ENCODE data around the gene NFYA. TPM values are rescaled to one million over a fixed set of nuclear protein-coding genes. Genes with fewer than 3 reads are reported as not detected.

Gene NFYA
- total RNA-seq, 3 donors from 2014 or later: 28.0 to 28.8 (median 28.6) TPM

DNA sequence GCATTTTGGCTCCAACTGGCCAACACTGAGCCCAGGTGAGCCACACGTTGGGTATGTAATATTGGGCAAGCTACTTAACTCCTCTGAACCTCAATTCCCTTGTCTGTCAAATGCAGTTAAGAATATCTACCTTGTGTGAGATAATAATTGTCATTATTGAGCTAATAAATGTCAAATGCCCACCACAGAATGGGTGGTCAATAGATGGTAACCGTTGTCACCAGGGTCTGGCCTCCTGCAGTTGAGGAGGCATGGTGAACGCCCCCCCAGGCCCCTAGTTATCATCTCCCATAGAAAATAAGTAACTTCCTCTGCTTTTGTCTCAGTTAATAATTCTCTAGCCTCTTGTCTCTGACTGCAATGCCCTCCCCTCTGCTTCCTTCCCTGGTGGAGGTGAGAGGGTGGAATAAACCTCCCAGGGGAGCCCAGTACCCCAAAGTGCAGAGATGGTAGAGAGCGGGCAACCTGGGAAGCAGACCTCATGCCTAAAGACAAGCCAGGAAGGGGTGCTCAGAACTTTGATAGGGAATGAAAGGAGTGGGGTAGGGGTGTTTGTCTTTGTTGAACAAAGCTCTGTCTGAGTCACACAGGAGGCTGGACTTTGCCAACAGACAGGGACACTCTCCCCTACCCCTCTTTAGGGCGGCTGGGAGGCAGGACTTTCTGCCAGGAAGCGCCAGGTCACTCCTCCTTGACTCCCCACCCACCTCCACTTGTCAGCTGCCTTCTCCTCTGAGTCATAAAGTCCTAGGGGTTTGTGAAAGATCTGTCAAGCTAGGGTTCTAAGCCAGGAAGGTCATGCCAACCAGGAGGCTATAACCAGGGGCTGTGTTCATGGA, 32.5 kb upstream of the NFYA start:
- DNase-seq (no peak), ATAC-seq (peak; percentile 26 to 32)
- Mint-ChIP-seq H3K4me3 (no peak overlapping the region), H3K36me3 (ENCODE audit: insufficient read depth) (peaks cover 2% of the 10 kb centered on the region), H3K9me3 (no peaks in the 10 kb centered on the region), H3K27me3 (ENCODE audit: low read depth) (no peaks in the 10 kb centered on the region), H3K4me1 (ENCODE audit: low read depth) (no peaks in the 10 kb centered on the region)

DNA sequence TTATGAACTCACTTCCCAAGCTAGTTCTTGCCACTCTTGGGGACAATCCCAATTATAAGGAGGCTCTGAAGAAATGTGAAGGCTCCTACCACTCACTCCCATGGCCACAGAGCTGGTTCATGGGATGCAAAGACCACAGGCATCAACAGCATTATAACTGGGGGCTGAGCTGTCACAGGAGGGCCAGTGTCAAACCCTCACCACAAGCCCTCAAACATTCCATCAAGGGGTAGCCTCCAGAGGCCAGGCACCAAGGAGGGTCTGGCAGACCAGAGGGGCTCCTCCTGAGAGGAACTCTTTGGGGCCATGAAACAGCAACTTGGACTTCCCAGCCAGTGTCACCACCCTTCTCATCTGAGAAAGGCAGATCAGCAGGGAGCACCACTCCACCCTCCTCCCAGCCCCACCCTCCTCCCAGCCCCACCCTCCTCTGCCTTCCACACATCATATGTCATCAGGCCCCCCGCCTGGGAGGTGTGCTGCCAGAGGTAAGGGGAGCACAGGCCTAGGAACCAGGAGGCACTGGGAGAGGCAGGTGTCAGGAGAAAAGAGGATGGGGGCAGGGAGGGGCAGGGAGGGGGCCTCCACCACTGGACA, 31.7 kb upstream of the NFYA start:
- H3K4me3 Mint-ChIP-seq: no peak overlapping the region
- DNase-seq: no peak
- H3K27me3 Mint-ChIP-seq (ENCODE audit: low read depth): no peaks in the 10 kb centered on the region
- ATAC-seq: no peak
- H3K9me3 Mint-ChIP-seq: no peaks in the 10 kb centered on the region
- peaks cover 2% of the 10 kb centered on the region for H3K36me3 Mint-ChIP-seq (ENCODE audit: insufficient read depth)
- H3K4me1 Mint-ChIP-seq (ENCODE audit: low read depth): no peaks in the 10 kb centered on the region

DNA sequence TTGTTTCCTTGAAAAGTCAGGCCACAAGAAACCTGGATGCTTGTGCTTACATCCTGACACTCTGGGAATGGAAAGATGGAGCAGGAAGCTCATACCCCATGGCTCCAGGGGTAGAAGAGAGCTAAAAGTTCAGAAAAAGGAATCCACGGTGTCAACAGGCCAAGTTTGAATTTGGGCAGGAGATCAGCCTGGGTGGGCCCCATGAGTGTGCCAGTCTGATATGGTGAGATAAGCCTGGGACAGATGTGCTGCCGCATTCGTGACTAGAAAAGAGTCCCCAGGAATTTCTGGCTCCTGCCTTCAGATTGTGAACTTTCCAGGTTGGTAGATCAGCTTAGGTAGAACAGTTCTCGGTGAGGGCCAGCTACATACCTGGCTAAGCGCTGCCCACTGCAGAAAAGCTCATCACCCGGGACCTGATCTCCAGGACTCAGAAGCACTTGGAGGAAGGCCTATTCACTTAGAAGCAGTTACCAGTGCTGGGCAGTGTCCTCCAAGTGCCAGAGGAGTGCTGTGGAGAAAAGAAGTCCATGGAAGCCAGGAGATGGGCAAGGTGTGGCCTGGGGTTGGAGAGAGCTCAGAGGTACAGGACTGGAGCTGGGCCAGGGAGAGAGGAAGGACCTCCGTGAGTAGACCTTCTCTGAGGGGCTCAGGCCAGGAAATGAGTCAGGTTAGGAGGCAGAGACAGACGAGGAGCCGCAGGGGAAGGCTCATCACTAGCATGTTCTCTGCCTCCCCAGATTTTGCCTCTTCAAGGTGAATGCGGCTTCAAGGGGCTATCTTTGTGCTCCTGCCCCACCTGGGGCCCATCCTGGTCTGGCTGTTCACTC, 30.3 kb upstream of the NFYA start, which contains the start of gene TSPO2:
TSPO2 (plus strand) TSS at position 242 of the 830 bp plus-strand sequence; CDS start at position 761, 519 bp downstream.
- H3K9me3 Mint-ChIP-seq: no peaks in the 10 kb centered on the region
- no peak within 1 kb of the TSS for H3K4me3 Mint-ChIP-seq
- no peaks in the 10 kb centered on the region for H3K27me3 Mint-ChIP-seq (ENCODE audit: low read depth)
- DNase-seq (no peak), ATAC-seq (no peak)
- peaks cover 6% of the 10 kb centered on the region for H3K36me3 Mint-ChIP-seq (ENCODE audit: insufficient read depth)
- H3K4me1 Mint-ChIP-seq (ENCODE audit: low read depth): no peaks in the 10 kb centered on the region

DNA sequence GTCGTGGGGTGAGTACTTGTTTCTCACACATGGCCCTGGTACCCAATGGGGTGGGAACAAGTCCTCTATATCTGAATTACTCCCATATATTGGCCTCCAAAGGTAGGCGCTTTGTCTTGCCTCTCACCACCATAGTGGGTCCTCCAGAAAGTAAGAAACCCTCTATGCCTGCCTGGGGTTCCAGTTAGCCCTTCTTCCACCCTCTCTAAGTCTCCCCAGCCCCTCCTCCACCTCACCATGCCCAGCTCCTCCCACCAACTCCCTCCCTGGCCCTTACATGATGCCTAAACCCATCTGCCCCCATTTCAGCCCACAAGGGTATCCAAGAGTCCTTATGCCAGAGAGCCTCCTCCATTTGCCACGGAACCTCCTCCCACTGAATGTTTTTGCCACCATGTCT, 29.6 kb upstream of the NFYA start:
- no peaks in the 10 kb centered on the region for H3K4me1 Mint-ChIP-seq (ENCODE audit: low read depth)
- no peak overlapping the region for H3K4me3 Mint-ChIP-seq
- DNase-seq: no peak
- H3K9me3 Mint-ChIP-seq: no peaks in the 10 kb centered on the region
- no peaks in the 10 kb centered on the region for H3K27me3 Mint-ChIP-seq (ENCODE audit: low read depth)
- no peak for ATAC-seq
- peaks cover 11% of the 10 kb centered on the region for H3K36me3 Mint-ChIP-seq (ENCODE audit: insufficient read depth)

DNA sequence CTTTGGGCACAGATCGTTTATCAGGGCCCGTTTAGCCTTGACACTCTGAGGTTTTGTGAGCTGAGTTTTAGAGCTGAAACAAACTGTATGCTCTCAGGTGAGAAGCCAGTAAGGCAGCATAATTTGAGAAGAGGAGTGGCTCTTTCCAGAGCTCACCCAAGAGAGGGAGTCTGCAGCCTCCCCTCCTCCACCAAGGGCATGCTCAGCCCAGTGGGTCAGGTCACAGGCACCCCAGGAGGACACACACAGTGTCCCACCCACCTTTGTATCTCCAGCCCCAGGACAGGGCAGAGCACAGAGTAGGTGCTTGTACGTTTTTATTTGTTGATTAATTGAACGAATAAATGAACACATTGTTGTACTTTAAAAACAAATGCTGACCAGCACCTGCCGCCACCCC, 27.1 kb upstream of the NFYA start:
- no peaks in the 10 kb centered on the region for H3K27me3 Mint-ChIP-seq (ENCODE audit: low read depth)
- ATAC-seq (no peak), DNase-seq (no peak)
- peaks cover 22% of the 10 kb centered on the region for H3K36me3 Mint-ChIP-seq (ENCODE audit: insufficient read depth)
- H3K4me1 Mint-ChIP-seq (ENCODE audit: low read depth): no peaks in the 10 kb centered on the region
- no peak overlapping the region for H3K4me3 Mint-ChIP-seq
- H3K9me3 Mint-ChIP-seq: no peaks in the 10 kb centered on the region

DNA sequence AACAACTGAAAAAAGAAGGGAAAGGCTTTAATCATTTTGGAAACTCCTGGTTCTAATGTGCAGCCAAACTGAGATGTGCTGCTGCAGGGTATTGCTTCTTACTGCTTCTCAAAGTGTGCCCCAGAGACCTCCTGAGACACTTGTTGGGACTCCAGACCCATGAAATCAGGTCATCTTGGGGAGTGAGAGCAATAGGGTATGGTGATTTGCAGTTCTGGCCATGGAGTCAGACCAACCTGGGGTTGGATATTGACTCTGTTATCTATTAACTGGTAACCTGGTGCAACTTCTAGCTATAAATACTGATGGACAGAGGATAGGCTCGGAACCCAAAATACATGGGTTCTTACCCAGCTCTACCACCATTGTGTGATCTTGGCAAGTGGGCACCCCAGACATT, 26.7 kb upstream of the NFYA start:
- Mint-ChIP-seq H3K4me3 (no peak overlapping the region), H3K9me3 (no peaks in the 10 kb centered on the region), H3K4me1 (ENCODE audit: low read depth) (no peaks in the 10 kb centered on the region), H3K27me3 (ENCODE audit: low read depth) (no peaks in the 10 kb centered on the region), H3K36me3 (ENCODE audit: insufficient read depth) (peaks cover 23% of the 10 kb centered on the region)
- ATAC-seq: no peak
- no peak for DNase-seq

DNA sequence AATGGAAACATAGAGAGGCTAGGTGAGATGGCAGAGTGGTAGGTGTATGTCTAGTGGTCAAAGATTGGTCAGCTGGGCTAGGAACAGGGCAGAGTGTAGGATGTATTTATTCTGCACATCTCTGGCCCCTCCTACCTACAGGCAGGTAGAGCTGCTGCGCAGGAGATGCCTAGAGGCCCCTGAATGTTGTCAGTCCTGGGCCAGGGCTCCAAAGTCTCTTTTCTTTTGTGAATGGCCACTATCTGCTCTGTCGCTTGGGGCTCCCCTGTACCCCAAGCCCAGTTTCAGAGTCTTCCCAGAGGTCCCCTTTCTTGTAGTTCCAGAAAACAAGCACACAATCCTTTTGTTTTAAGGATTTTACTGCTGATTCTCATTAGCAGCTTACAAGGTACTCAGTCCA, 25.5 kb upstream of the NFYA start:
- Mint-ChIP-seq H3K36me3 (ENCODE audit: insufficient read depth) (peaks cover 30% of the 10 kb centered on the region), H3K4me3 (no peak overlapping the region), H3K4me1 (ENCODE audit: low read depth) (peaks cover 11% of the 10 kb centered on the region), H3K27me3 (ENCODE audit: low read depth) (no peaks in the 10 kb centered on the region), H3K9me3 (no peaks in the 10 kb centered on the region)
- DNase-seq: no peak
- ATAC-seq: no peak

DNA sequence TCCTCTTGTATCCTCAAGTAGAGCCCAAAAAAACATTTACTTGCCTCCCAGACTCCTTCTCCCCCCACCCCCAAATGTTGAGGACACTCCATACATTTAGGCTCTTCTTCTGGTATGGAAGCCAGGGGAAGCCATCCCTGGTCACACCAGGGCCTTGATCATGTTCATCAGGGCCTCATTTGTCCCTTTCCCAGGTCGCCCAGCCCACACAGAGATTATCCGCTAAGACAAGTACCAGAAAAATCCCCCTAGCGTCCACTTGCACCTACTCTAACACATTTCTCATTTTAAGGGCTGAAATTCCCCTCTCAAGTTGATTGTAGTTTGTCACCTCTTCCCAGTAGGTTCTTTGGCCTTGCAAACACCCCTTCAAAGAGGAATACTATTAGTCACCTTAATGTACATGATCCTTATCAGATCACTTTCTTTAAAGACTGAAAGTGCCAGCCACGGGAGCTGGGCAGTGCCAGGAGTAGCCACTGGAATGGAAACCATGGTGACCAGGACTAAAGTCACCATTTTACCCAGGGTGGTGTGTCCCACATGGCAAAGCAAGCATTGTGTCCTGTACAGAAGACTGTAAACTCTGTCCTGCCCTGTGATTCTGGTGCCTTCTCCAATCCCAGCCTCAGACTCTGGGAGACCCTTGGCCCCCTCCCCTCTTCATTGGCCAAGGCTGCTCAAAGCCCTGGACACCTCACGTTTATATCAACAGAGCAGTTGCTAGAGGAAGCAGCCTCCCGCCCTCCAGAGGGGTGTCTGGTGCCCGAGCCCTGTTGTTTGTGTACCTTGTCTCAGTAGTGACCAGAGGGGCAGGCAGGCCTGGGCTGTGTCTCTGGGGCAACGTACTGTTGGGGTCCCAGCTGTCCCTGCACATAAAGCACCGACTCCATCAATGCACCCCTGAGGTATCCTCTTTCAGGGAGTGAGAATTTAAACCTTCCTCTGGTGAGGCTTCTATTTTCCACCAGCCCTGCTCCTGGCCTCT, 24.7 kb upstream of the NFYA start:
- no peak overlapping the region for H3K4me3 Mint-ChIP-seq
- no peaks in the 10 kb centered on the region for H3K27me3 Mint-ChIP-seq (ENCODE audit: low read depth)
- H3K9me3 Mint-ChIP-seq: no peaks in the 10 kb centered on the region
- peaks cover 17% of the 10 kb centered on the region for H3K4me1 Mint-ChIP-seq (ENCODE audit: low read depth)
- peaks cover 28% of the 10 kb centered on the region for H3K36me3 Mint-ChIP-seq (ENCODE audit: insufficient read depth)
- ATAC-seq (no peak), DNase-seq (no peak)

DNA sequence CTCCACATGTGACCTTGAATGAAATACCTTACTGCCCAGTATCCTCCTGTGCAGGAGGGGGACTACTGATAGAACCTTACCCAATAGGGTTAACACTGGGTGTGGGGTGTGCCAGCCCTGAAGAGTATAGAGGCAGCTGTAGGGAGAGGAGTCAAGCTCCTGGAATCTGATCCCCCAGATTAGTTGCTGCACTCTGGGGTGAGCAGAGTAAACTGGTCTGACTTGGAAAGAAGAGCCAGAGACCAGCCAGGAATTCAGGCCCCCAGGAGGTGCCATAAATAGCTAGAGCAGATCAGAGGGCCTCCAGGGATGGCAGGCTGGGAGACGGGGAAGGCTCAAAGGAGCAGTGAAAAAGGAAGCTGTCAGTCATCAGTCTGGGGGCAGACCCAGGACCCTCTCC, 23.3 kb upstream of the NFYA start:
- no peaks in the 10 kb centered on the region for H3K27me3 Mint-ChIP-seq (ENCODE audit: low read depth)
- DNase-seq (no peak), ATAC-seq (no peak)

DNA sequence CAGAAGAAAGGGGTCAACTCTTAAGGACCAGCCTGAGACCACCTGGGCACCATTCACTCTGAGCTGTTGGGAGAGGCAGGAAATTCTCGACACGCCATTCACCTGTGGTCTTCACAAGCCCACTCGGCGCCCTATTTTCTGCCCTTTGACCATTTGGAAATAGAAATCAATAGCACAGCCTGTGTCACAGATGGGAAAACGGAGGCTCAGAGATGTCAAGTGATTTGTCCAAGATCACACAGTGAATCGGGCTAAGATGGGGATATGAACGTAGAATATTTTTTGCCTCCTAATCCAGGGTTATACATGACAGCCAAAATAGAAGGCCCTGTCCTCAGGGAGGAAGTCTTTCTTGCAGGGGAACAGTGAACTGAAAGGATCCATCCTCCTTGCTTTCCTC, 22.8 kb upstream of the NFYA start:
- no peaks in the 10 kb centered on the region for H3K9me3 Mint-ChIP-seq
- H3K36me3 Mint-ChIP-seq (ENCODE audit: insufficient read depth): peaks cover 27% of the 10 kb centered on the region

More for the DNA sequence above, 23.3 kb upstream of the NFYA start:
- Mint-ChIP-seq H3K36me3 (ENCODE audit: insufficient read depth) (peaks cover 27% of the 10 kb centered on the region), H3K4me1 (ENCODE audit: low read depth) (peaks cover 17% of the 10 kb centered on the region), H3K9me3 (no peaks in the 10 kb centered on the region), H3K4me3 (no peak overlapping the region)

DNA sequence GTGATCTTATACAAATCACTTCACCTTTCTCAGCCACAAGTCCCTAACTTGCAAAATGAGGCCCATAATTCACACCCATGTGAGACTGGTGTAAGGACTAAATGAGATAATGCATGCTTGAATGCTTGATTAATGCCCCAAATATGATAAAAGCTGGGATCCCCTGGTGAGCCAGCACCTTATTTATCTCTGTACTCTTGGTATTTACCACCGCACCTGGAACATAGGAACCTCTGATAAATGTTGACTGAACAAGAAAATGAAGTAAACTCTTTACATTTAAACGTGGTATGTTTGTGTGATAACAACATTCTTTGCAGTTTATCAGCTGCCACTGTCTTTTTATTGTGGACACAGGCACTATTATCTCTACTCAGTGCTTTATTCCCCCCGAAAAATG, 22.2 kb upstream of the NFYA start:
- Mint-ChIP-seq H3K9me3 (no peaks in the 10 kb centered on the region), H3K4me3 (no peak overlapping the region)
- ATAC-seq: no peak

More for the DNA sequence above, 22.8 kb upstream of the NFYA start:
- Mint-ChIP-seq H3K4me1 (ENCODE audit: low read depth) (peaks cover 17% of the 10 kb centered on the region), H3K4me3 (no peak overlapping the region), H3K27me3 (ENCODE audit: low read depth) (no peaks in the 10 kb centered on the region)
- no peak for ATAC-seq
- no peak for DNase-seq

DNA sequence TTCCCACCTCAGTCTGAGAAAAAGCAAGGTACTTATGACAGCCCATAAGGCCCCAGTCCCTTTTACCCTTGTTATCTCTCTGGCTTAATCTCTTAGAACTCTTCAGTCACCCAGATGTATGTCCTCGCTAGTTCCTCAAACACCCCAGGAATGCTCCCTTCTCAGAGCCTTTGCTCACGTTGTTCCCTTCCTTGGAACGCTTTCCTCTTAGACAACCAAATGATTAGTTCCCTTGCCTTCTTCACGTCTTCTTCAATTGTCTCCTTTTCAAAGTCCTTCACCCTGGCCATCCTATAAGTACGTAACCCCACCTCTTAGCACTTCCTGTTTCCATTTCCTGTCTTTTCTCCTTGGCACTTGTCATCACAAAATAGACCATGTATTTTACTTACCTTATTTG, 20.9 kb upstream of the NFYA start:
- ATAC-seq (peak in 1 of 2 donors; percentile 30), DNase-seq (no peak)
- no peaks in the 10 kb centered on the region for H3K27me3 Mint-ChIP-seq (ENCODE audit: low read depth)
- peaks cover 17% of the 10 kb centered on the region for H3K4me1 Mint-ChIP-seq (ENCODE audit: low read depth)
- H3K4me3 Mint-ChIP-seq: peak overlapping the region; percentile 2
- H3K36me3 Mint-ChIP-seq (ENCODE audit: insufficient read depth): peaks cover 31% of the 10 kb centered on the region
- no peaks in the 10 kb centered on the region for H3K9me3 Mint-ChIP-seq

More for the DNA sequence above, 22.2 kb upstream of the NFYA start:
- H3K4me1 Mint-ChIP-seq (ENCODE audit: low read depth): peaks cover 17% of the 10 kb centered on the region
- peaks cover 29% of the 10 kb centered on the region for H3K36me3 Mint-ChIP-seq (ENCODE audit: insufficient read depth)
- DNase-seq: no peak
- no peaks in the 10 kb centered on the region for H3K27me3 Mint-ChIP-seq (ENCODE audit: low read depth)

DNA sequence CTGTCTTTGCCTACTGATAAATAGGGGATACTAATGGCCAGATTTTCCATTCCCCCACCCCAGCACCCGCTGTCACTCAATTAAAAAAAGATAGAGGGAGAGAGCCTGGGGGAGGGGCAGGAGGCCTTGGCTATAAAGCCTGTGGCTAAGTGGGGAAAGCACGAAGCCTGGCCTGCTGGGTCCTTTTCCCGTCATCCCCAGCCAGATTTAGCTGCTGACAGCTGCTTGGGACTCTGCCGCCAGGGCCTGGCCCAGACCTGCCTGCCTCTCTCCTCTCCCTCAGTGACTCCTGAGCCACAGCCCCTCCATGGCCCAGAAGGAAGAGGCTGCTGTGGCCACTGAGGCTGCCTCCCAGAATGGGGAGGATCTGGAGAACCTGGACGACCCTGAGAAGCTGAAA, 19.7 kb upstream of the NFYA start, which contains the start of gene APOBEC2:
APOBEC2 (plus strand) TSS at position 162 of the 400 bp plus-strand sequence; CDS start at position 308, 146 bp downstream.
- Mint-ChIP-seq H3K4me1 (ENCODE audit: low read depth) (peaks cover 17% of the 10 kb centered on the region), H3K9me3 (no peaks in the 10 kb centered on the region), H3K4me3 (peak within 1 kb of the TSS; percentile 2), H3K27me3 (ENCODE audit: low read depth) (no peaks in the 10 kb centered on the region), H3K36me3 (ENCODE audit: insufficient read depth) (peaks cover 29% of the 10 kb centered on the region)
- DNase-seq (no peak), ATAC-seq (no peak)
